ENCODE measurements around the gene GART.

Gene GART

DNA sequence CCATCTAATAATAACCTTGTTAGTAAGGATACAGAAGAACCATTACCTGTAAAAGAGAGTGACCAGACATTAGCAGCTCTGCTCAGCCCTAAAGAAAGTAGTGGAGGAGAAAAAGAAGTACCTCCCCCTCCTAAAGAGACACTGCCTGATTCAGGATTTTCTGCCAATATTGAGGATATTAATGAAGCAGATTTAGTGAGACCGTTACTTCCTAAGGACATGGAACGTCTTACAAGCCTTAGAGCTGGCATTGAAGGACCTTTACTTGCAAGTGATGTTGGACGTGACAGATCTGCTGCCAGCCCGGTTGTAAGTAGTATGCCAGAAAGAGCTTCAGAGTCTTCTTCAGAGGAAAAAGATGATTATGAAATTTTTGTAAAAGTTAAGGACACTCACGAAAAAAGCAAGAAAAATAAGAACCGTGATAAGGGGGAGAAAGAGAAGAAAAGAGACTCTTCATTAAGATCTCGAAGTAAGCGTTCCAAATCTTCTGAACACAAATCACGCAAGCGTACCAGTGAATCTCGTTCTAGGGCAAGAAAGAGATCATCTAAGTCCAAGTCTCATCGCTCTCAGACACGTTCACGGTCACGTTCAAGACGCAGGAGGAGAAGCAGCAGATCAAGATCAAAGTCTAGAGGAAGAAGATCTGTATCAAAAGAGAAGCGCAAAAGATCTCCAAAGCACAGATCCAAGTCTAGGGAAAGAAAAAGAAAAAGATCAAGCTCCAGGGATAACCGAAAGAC is 12.5 kb upstream of the GART start:
- DNase-seq (ENCODE audit: low read depth in 2 of 3, low spot score in 2 of 3): no peak

GRCh38 chr21:33552999-33553598 is 11.2 kb upstream of the GART start:
- DNase-seq (ENCODE audit: low read depth in 2 of 3, low spot score in 2 of 3): no peak

- DNase-seq (ENCODE audit: low read depth in 2 of 3, low spot score in 2 of 3): no peak
These were observed 10.4 kb upstream of the GART start for GRCh38 chr21:33552093-33552998.

- no peak for DNase-seq (ENCODE audit: low read depth in 2 of 3, low spot score in 2 of 3)
These were observed 9.7 kb upstream of the GART start for GRCh38 chr21:33551664-33552063.

- DNase-seq (ENCODE audit: low read depth in 2 of 3, low spot score in 2 of 3): no peak
These were observed 9.1 kb upstream of the GART start for GRCh38 chr21:33550772-33551660.

GRCh38 chr21:33549848-33550771 is 8.2 kb upstream of the GART start:
- no peak for DNase-seq (ENCODE audit: low read depth in 2 of 3, low spot score in 2 of 3)

DNA sequence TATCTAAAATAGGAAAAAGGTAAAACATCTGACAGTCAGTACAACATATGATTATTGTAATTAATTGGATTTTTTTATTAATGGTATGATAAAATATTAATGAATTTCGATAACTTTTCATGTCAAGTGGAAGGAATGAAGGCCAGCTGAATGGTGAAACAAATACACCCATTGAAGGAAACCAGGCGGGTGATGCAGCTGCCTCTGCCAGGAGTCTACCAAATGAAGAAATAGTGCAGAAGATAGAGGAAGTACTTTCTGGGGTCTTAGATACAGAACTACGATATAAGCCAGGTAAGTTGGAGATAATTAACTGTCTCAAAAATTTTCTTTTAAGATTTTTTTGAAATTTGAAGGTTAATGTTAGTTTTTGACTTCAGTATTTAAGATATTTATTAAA is 4.2 kb upstream of the GART start:
- no peak for DNase-seq (ENCODE audit: low read depth in 2 of 3, low spot score in 2 of 3)

DNA sequence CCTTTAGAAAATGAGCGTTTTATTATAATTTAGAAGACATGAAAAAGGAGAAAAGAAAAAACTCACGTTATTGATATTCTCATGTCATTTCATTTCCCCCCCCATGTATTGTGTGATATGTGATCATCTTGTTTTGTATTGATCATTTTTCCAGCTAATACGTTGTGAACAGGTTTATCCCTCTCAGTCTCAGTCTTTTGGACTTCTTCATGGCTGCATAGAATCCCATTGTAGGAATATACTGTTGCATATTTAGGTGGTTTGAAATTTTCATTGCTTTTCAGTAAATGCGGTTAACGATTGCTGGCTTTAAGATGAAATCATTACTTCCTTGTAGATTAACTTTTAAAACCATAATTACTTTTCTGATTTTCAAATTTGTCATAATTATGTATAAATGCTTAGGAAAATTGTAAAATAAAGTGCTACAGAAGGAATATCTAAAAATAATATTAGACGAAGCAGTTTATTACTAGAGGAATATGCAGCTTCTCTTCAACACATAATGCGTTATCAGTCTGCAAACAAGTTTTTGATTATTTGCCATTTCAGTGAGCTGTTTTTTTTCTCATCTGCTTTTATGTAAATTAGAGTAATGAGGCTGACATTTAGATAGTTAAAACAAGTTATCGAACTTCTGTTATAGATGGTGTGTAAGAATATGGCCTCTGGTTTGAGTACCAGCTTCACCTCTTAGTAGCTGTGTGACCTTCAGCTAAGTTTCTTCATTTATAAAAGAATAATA is 2.7 kb upstream of the GART start:
- no peak for DNase-seq (ENCODE audit: low read depth in 2 of 3, low spot score in 2 of 3)

DNA sequence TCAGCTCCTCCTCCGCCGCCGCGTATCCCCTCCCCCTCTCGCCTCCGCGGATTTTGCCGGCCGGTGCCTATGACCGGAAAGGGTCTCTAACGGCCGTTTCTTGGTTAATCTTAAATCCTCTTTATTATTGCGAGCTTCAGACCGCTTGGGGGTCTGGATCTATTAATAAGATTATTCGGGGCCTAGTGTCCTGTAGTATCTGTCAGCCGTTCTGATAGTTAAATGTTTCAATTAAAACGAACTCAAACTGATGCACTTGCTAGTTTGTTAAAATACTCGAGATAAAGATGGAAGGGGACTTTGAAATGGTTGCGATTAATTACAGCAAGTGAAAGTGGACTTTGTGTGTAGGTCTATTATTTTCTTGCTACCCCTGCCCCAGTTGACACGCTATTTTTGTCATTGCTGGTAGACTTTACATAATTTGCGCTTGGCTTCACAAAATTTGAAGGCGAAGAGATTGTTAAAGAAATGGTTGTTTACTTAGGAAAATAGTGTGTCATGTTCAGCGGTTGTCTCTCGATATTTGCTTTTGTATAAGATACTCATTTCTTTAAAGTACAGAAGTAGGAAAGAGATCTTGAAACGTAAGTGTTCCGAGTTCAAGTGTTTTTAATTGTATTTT is 1.7 kb upstream of the GART start:
- DNase-seq (ENCODE audit: low read depth in 2 of 3, low spot score in 2 of 3): peak in 2 of 3 experiments; percentile 52 to 61

DNA sequence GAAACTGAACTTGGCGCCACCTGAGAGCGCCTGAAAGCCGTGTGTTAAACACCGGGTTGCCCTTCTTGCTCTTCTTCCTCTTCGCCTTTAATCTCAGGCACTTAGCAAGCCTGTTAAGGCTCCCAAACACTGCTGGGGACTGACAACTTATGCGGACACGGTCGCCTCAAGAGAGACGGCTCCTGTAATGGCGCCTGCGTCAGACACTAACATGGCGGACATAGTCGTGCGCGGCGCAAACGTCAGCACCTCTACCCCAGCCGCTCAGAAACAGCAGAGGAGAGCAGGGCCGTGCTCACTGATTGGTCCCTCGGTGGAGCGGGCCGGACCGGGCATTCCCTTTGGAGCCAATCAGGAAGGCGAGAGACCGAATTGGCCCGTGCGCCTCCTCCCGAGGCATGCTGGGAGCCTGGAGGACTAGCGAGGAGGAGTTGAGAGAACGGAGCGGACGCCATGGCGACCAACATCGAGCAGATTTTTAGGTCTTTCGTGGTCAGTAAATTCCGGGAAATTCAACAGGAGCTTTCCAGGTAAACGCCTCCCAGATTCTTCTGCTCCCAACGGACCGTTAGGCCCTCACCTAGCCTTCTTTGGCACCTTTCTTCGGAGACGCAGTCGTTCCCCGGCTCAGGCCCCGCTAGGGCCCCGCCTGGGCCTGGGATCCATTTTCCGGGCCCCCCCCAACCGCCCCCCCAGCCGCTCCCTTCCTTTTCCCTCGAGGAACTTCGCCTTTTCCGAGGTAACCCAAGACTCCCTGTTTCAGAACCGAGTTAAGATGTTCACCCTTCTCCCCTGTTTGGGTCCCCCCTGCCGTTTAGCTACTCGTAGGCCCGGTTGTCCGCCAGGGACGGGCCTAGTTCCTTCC is 955 bp upstream of the GART start, which contains the start of gene SON:
TSS of gene SON (plus strand) at position 399 of the 865 bp plus-strand sequence. CDS start at position 454, 55 bp downstream.
- DNase-seq (ENCODE audit: low read depth in 2 of 3, low spot score in 2 of 3): peak; percentile 67 to 94 (median 91)

DNA sequence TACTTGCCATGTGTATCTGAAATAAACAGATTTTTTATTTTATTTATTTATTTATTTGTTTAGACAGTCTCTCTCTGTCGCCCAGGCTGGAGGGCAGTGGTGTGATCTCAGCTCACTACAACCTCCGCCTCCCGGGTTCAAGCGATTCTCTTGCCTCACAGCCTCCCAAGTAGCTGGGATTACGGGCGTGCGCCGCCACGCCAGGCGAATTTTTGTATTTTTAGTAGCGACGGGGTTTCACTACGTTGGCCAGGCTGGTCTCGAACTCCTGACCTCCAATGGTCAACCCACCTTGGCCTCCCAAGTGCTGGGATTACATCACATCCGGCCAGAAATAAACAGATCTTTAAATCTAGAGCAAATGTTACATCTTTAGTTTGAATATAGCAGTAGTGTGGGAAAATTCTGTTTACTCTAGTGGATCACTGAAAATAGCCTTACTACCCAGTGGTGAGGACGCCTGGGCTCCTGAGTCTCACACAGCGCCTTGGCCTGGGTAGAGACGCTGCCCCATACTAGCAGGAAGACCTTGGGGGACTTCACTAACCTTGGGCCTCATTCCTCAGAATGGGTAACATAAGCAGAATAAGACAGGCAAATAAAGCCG is 709 bp downstream of the GART start:
- no peak for DNase-seq (ENCODE audit: low read depth in 2 of 3, low spot score in 2 of 3)

DNA sequence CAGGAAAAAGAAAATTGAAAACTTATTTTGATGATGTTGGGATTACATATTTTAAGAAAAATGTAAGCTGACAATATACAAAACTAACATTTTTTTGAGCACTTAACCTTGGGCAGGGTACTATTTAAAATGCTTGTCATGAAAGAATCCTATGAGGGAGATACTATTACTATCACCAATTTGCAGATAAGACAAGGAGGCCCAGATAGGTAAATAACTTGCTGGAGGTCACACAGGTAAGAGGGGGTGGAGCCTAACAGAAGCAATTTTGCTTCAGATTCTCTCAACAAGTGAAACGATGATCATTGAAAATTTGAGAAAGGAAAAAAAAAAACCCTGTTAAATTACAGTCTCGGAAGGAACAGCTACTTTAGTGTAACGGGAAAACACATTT is 1.2 kb downstream of the GART start:
- no peak for DNase-seq (ENCODE audit: low read depth in 2 of 3, low spot score in 2 of 3)

- DNase-seq (ENCODE audit: low read depth in 2 of 3, low spot score in 2 of 3): no peak
These were observed 2.3 kb downstream of the GART start for GRCh38 chr21:33539616-33540015.

- DNase-seq (ENCODE audit: low read depth in 2 of 3, low spot score in 2 of 3): no peak
These were observed 4.7 kb downstream of the GART start for GRCh38 chr21:33537212-33537611.

GRCh38 chr21:33531007-33531406 is 10.9 kb downstream of the GART start:
- no peak for DNase-seq (ENCODE audit: low read depth in 2 of 3, low spot score in 2 of 3)

GRCh38 chr21:33522953-33523349 is 19.0 kb downstream of the GART start:
- no peak for DNase-seq (ENCODE audit: low read depth in 2 of 3, low spot score in 2 of 3)

DNA sequence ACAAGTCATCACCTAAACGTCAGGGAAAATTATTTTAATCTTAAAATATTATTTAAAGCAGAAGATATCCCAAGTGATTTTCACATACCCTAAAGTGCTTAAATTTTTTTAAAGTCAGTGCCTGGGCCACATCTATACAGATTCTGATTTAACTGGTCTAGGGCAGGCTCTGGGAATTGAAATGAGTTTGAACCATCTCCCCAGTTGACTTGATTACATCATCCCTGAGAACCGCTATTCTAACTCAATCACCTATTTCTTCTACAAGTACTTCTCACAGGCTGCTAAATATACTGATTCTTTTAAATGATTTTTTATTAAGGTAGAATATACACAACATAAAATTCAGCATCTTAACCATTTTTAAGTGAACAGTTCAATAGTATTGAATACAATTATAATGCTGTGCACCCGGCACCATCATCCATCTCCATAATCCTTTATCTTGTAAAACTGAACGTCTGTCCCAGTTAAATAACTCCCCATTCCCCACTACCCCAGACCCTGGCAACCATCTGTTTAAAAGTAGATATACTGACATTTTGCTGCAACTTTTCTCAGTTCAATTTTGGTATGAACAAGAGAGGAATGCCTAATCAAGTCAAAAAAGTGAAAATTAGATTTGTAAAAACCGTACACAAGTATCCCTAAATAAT is 19.5 kb downstream of the GART start:
- DNase-seq (ENCODE audit: low read depth in 2 of 3, low spot score in 2 of 3): no peak
